HG03575 (cell line): ENCODE data around the gene HOXA2.

Source experiments
- ATAC-seq: cut with Tn5 transposase; IDR thresholded peaks from one replicate; pipeline ENCODE4 v1.9.1; 2021; ENCODE audit not compliant: unreplicated experiment, insufficient number of reproducible peaks, low FRiP score; ENCODE audit errors: extremely low read depth

HOXA2 gene

GRCh38 chr7:27104341-27105058, 2.0 kb upstream of the HOXA2 start:
- no peak for ATAC-seq

- no peak for ATAC-seq
These were observed 1.2 kb upstream of the HOXA2 start for GRCh38 chr7:27103489-27104226.

- ATAC-seq = no peak
These were observed 414 bp downstream of the HOXA2 start for GRCh38 chr7:27101957-27102580.

GRCh38 chr7:27101171-27101956, 1.1 kb downstream of the HOXA2 start:
- no peak for ATAC-seq

GRCh38 chr7:27100694-27101170, 1.8 kb downstream of the HOXA2 start:
- no peak for ATAC-seq

- ATAC-seq = no peak
These were observed 2.8 kb downstream of the HOXA2 start for GRCh38 chr7:27099453-27100370.

- no peak for ATAC-seq
These were observed 3.7 kb downstream of the HOXA2 start for GRCh38 chr7:27098578-27099451.

- no peak for ATAC-seq
These were observed 4.6 kb downstream of the HOXA2 start for GRCh38 chr7:27097686-27098577.

- no peak for ATAC-seq
These were observed 5.5 kb downstream of the HOXA2 start for GRCh38 chr7:27096768-27097514.

- ATAC-seq = peak; percentile 55
These were observed 6.4 kb downstream of the HOXA2 start, which contains the start of gene HOXA1 for GRCh38 chr7:27095897-27096767. HOXA1 (minus strand) TSS chr7:27096000; CDS start chr7:27095912, 88 bp downstream.

- ATAC-seq = no peak
These were observed 7.2 kb downstream of the HOXA2 start for GRCh38 chr7:27095050-27095896.

GRCh38 chr7:27094304-27095049, 8.0 kb downstream of the HOXA2 start:
- no peak for ATAC-seq

- no peak for ATAC-seq
These were observed 9.1 kb downstream of the HOXA2 start for GRCh38 chr7:27093184-27093895.
